Body of pancreas (tissue), 4 donors: Measurements from ENCODE around the gene DIP2B.

ENCODE experiments used
- CTCF ChIP-seq, 7 experiments: fragments of 450-650 bp in 4 of 7; fragments of 200-600 bp in 3 of 7; sonication (generic) in 3 of 7; IDR thresholded peaks; one replicate each; pipeline ENCODE4 v1.5.1; 2016 to 2019; ENCODE audit warnings: antibody characterized with exemption in 7 of 7
- POLR2A ChIP-seq, 3 donors: fragments of 450-650 bp; IDR thresholded peaks; one replicate each; pipeline ENCODE4 v1.6.1; 2016; ENCODE audit warnings: antibody characterized with exemption in 3 of 3, mild to moderate bottlenecking in 2 of 3

GRCh38 chr12:50488801-50489200 is 16.0 kb upstream of the DIP2B start:
- TF ChIP-seq CTCF (IDR thresholded peaks at IDR 0.05) (no peak), POLR2A (IDR thresholded peaks at IDR 0.05) (no peak)
